UCSD-AML1 (cell line): ENCODE measurements around the gene COG3.

Experiments
- DNase-seq: peaks from one replicate; lab custom pipeline; 2025; ENCODE audit not compliant: unreplicated experiment; lab: John Stamatoyannopoulos, UW

The COG3 gene

DNA sequence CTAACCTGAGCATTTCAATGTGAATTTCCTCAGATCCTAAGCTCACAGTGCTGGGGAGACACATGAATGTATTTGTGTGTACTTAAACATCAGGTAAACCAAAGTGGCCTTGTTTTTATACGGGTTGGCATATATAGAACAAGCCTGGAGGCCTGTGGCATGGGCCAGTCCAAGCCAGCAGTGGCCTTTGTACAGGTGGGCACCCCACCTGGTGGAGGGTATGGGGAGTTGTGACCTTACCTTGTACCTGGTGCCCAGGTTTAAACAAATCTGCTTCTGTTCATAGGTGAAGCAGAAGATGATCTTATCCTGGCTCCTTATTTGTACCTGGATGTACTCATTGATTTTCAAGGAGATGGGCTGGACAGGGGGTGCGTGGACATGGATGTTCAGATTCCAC lies 79.8 kb downstream of the COG3 start:
- DNase-seq: no peak

DNA sequence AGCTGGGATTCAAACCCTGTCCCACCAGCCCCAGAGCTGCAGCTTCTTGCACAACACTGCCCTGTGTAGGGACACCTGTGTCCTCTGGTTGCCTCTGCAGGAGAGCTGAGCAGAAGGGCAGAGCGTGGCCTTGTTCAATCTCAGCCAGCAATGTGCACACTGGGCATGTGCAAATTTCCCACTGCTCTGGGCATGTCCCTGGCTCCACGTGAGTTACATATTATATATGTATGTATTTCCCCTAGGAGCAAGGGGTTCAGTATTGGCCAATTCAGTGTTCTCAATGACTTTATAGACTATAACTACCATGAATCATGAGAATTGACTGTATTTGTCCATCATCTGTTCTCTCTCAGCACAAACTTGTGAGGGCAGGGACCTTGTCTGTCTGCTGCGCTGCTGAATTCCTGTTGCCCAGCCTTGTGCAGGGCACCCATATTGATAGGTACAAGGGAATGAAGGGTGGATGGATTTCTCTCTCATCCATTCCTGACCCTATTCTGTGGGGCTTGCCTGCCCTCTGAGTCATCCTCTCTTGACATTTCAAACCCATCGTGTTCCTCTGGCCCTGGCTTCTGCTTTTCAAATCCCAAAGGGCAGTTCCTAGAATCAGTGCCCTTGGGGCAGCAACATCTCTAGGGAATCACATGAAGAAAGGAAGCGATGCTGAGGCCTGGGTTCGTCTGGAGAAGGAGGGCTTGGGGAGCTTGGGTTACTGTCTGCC lies 81.1 kb downstream of the COG3 start:
- no peak for DNase-seq

DNA sequence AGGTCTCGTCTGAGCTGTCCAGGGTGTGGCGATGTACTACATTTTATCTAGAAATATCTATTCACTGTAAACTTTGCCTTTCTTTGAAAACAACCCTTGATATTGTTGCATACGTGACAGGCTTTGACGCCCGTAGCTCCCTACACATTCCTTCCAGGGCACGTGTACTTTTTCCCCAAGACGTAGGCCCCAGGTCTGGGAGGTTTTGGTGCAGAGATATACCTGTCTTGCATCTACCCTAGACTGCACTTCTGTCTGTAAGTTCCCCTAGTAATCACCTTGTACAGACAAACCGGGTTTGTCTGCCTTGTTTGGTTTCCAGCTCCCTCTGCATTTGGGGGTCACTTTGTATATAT lies 81.6 kb downstream of the COG3 start:
- DNase-seq: no peak

DNA sequence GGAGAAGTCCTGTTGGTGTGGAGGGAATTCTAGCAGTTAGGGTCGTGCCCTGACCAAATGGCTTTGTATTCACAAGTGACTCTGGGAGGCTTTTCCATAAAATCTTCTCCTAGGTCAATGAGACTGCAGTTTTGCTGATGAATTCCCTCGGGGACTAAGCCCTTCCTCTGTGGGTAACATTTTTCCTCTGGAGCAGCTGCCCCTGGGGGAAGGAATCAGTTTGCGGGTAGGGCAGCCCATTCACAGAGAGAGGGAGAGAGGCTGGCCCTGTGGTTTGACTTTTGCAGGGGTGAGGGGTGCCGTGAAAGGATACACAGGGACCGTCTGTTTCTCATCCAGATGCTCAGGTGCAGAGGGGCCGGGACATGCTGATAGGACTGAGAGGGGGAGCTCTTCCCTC lies 83.5 kb downstream of the COG3 start:
- DNase-seq: no peak

DNA sequence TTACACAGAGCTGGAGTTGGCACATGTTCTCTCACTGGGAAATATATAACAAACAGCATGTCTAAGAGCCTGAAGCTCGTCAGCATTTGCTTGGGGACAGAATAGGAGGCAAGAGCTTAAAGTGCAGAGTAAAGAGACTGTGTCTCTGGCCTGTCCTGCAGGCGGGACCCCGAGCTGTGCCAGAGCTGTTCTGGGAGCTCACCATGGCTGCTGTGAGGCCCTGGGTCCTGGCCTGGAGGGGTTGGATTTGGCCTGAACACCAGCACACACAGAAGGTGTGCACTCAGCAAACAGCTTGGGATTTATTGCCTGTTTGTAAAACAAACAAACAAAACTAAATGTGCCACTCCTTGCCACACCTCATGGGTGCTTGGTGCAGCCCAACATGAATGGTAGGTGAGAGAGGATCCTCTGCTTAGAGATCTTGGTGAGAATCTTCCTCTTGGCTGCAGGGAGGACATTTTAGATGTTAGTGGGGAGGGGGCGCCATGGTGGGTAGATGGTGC lies 89.9 kb downstream of the COG3 start:
- DNase-seq: no peak

DNA sequence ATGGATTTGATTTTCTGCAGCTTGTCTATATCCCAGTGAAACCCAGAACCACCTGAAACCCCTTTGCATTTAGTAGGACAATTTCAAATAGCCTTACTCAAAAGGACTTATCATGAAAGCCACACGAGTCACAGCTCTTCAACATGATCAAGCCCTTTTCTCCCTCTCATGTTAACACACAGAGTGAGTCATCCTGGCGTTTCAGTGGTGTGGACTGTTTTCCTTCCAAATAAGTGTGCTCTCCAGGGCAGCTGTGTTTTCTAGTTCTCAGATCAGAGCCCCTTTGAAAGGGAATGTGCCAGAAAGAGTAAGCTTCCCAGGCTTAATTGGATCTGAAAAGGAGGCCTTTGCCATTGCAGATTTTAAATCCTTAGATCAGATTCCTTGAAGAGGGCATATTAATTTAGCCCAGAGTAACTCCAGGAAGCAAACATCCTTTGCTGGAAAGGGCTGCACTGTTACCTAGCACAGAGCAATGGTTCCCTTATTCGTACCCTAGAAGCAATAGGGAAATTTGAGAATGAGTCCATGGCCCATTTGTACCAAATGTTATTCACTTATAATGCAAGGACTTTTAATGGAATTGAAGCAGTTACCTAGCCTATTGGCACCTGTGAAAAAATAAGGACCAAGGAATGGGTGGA lies 99.5 kb downstream of the COG3 start:
- no peak for DNase-seq

DNA sequence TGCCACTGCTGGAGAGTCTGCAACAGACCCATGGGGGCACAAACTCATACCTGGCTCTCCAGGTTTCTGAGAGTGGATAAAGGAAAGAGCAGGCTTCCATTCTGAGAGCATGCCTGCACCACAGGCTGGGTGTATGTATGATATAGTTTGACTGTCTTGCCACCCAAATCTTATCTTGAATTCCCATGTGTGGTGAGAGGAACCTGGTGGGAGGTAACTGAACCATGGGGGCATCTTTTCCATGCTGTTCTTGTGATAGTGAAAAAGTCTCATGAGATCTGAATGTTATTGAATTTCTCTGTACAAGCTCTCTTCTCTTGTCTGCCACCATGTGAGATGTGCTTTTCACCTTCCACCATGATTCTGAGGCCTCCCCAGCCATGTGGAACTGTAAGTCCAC lies 100.6 kb downstream of the COG3 start:
- DNase-seq: no peak

DNA sequence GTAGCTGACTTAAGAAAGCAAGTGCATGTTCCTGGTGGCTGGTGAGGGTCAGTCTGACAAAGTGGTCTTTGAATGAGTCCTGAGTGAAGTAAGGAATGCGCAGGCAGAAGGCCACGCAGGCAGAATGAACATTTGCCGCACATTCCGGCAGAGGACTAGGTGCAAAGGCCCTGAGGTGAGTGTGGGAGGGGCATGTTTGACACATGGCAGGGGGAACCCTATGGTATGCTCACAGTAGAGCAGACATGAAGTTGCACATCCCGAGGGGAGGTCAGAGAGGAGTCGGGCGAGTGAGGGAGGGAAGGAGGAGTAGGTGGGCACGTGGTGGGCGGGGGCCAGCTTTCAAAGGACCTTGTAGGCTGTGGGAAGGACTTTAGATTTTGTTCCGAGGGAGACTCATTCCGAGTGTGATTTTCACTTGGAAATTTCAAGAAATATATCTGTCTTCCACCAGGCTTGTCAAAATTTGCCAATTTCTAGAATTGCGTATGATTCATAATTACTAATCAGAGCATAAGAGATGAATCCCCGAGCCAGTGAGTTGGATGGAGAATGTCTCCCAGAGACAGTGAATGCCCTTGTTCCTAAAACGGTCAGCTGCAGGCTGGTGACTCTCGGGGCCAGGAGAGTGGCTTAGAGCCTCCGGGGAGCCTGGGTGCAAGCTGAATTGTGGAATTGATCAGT lies 110.5 kb downstream of the COG3 start:
- no peak for DNase-seq

DNA sequence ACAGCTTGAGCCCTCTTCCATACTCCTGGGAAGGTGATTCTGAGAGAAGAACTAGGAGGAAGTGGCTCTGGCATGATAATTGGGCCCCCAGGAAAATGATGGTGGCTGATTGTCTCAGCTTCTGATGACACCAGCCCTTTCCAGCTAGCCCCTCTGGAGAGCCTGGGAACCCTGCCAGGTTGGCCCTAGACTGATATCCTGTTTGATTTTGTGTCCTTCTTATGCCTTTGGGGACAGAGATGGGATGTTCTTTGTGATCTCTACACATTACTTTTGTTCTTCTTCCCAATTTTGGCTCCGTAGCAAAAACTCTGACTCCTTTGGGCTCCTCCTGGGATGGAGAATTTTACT lies 111.1 kb downstream of the COG3 start:
- no peak for DNase-seq

DNA sequence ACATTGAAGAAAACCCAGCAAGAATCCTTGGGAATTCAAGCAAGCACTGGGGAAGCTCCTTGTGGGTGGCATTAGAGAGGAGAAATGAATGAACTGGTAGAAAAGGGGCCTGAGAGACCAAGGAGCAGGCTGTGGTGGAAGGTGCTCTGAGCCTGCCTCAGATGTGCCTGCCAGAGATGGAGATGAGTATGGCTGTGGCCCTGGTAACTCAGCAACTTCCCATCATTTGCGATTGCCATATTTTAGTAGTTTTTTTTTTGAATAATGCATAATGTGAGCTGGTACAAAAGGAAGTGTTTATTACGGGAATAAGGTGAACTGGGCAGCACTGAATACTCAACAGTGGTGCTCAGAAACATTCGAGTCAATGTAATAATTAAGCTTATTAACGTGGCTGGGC lies 111.7 kb downstream of the COG3 start:
- DNase-seq: no peak

DNA sequence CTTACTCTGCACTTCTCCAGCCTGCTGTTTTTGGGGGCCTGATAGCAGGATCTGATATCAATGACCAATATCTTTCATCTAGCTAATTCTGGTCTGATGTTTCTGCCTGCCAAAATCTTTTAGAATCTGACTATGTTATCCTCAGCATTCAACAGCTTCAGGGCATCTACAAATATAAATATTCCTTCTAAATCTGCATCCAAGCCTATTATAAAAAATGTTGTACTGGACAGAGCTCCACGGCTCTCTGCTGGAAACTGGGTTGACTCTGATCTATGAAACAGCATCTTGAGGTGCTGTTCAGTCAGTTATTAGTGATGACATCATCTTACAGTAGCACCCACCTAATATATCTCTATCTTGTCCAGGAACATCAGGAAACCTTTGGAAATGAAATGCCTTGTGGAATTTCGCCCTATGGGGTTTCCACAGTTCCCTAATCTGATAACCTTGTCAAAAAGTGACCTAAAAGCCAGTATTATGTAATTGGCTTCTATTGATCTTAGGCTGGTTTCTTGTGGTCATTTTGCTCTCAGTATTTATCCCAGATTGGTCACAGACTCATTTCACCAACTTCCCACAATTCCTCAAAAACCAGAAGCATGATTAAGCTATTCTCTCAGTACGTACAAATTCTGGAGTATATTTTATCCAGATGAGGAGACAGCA lies 117.8 kb downstream of the COG3 start:
- no peak for DNase-seq

DNA sequence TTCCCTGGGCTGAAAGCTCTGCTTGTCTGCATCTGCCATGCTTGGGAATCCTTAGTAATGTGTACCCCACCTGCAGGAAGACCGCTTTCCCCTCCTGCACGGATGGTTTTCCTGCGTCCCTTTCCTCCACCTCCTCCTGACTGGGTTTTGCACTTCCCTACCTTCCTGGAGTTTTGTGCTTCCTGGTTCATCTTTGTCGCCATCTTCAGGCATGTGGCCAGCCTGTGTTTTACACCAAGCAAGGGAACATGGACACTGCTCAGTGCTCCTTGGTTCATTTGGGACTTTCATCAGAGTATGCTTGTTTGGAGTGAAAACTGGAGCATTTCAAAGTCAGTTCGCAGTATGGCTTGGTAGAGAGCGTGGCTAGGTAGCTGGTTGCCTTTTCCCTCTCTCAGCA lies 120.1 kb downstream of the COG3 start:
- DNase-seq: no peak
